T-cell (primary cell): ENCODE measurements around the gene MYO18B. TPM values are rescaled to one million over a fixed set of nuclear protein-coding genes. Genes with fewer than 3 reads are reported as not detected.
A peak's percentile ranks its signal among the peaks of the same experiment; 100 is the strongest.

Experiments
- ATAC-seq, 4 experiments: fragments of 200-7000 bp in 3 of 4; fragments of 150-1000 bp in 1 of 4; cut with Tn5 transposase; replicated peaks in 1 of 4; 1 replicate in 3 of 4; 2 replicates in 1 of 4; pipeline ENCODE4 v1.10.0; 2021; ENCODE audit warnings: moderate library complexity in 3 of 4, mild to moderate bottlenecking in 2 of 4, moderate number of reproducible peaks in 1 of 4
- CTCF ChIA-PET, 2 donors: fragments of 300-600 bp; sonication (Branson Sonifier 250); formaldehyde crosslinking; loops; one replicate each; lab custom pipeline; 2022; ENCODE audit warnings: antibody characterized with exemption in 2 of 2; lab: Charles Lee
- POLR2A ChIA-PET, 2 donors: fragments of 300-600 bp; sonication (Branson Sonifier 250); formaldehyde crosslinking; loops; one replicate each; lab custom pipeline; 2022; ENCODE audit warnings: antibody characterized with exemption in 2 of 2; lab: Charles Lee
- DNase-seq, 35 experiments: peaks; one replicate each; pipeline versions ENCODE4 v3.0.0 to v3.0.0-alpha.2; 2013 to 2023
- H3K27ac ChIP-seq: one replicate; pipeline ENCODE4 v1.5.1; 2013; ENCODE audit warnings: low read length
- H3K27me3 ChIP-seq, 2 experiments: replicated peaks in 1 of 2; 1 replicate in 1 of 2; 2 replicates in 1 of 2; pipeline versions ENCODE4 v1.6.1 to v1.7.0; 2013; ENCODE audit warnings: low read length in 1 of 2, mixed read lengths in 1 of 2; ENCODE audit not compliant: control insufficient read depth in 2 of 2, insufficient read depth in 2 of 2; ENCODE audit errors: extremely low read depth in 1 of 2
- H3K36me3 ChIP-seq, 2 donors: 1 replicate in 1 of 2; 2 replicates in 1 of 2; pipeline versions ENCODE4 v1.6.1 to v1.7.0; 2013; ENCODE audit warnings: low read length in 1 of 2; ENCODE audit not compliant: control insufficient read depth in 2 of 2, insufficient read depth in 1 of 2; ENCODE audit errors: extremely low read depth in 1 of 2
- H3K4me1 ChIP-seq, 2 experiments: 1 replicate in 1 of 2; 2 replicates in 1 of 2; pipeline versions ENCODE4 v1.6.1 to v1.7.0; 2013; ENCODE audit warnings: low read length in 2 of 2, mixed read lengths in 1 of 2; ENCODE audit not compliant: insufficient read depth in 2 of 2, control insufficient read depth in 1 of 2; ENCODE audit errors: extremely low read depth in 1 of 2
- H3K4me3 ChIP-seq, 2 donors: 1 replicate in 1 of 2; 2 replicates in 1 of 2; pipeline versions ENCODE4 v1.5.1 to v1.7.0; 2013; ENCODE audit warnings: mild to moderate bottlenecking in 2 of 2, low read length in 1 of 2, moderate library complexity in 1 of 2; ENCODE audit not compliant: control insufficient read depth in 1 of 2; ENCODE audit errors: extremely low read depth in 1 of 2
- H3K9me3 ChIP-seq: 2 replicates; pipeline ENCODE4 v1.7.0; 2013
- H3K27ac Mint-ChIP-seq, 2 donors: one replicate each; pipeline ENCODE4 v1.8.0; 2020 to 2021; ENCODE audit warnings: mild to moderate bottlenecking in 2 of 2, mixed read lengths in 2 of 2
- H3K27me3 Mint-ChIP-seq, 2 donors: one replicate each; pipeline ENCODE4 v1.8.0; 2021 to 2022; ENCODE audit warnings: mixed read lengths in 2 of 2
- H3K36me3 Mint-ChIP-seq: one replicate; pipeline ENCODE4 v1.8.0; 2021; ENCODE audit warnings: mixed read lengths
- H3K4me1 Mint-ChIP-seq, 3 donors: one replicate each; pipeline ENCODE4 v1.8.0; 2020 to 2022; ENCODE audit warnings: mixed read lengths in 3 of 3, mild to moderate bottlenecking in 1 of 3
- H3K4me3 Mint-ChIP-seq, 3 donors: one replicate each; pipeline ENCODE4 v1.8.0; 2020 to 2022; ENCODE audit warnings: mild to moderate bottlenecking in 3 of 3, mixed read lengths in 3 of 3, moderate library complexity in 3 of 3
- H3K9me3 Mint-ChIP-seq, 3 donors: one replicate each; pipeline ENCODE4 v1.8.0; 2020 to 2022; ENCODE audit warnings: mixed read lengths in 3 of 3
- WGBS: methylation state at CpG from one replicate; pipeline ENCODE4 v1.1.5; 2013; ENCODE audit warnings: missing lambda C conversion rate; ENCODE audit not compliant: insufficient coverage; 5-methylcytosine and 5-hydroxymethylcytosine counted together
- total RNA-seq, 35 experiments: library from RNA in 6 of 35; stranded (reverse) in 6 of 35; fragments of 120-200 nt in 1 of 35; gene quantifications; one replicate each; pipeline versions ENCODE4 v1.2.1 to v1.2.4 and lab custom pipeline; 2013 to 2026

MYO18B gene
- total RNA-seq, 5 donors from 2014 or later (not counting 1 experiment from before 2014, with no cell fraction given): 0.18 to 0.70 (median 0.26) TPM; not detected in 1

- H3K4me3 Mint-ChIP-seq: peak overlapping the region in 2 of 3 donors; percentile 2 to 70
- peak overlapping the region; percentile 50 to 84 for H3K27ac Mint-ChIP-seq
- Histone ChIP-seq H3K27me3 (peaks cover 0 to 5% of the 10 kb centered on the region in 2 experiments), H3K36me3 (no peaks in the 10 kb centered on the region), H3K4me3 (peak overlapping the region in 1 of 2 donors; percentile 29), H3K27ac (no peak overlapping the region), H3K9me3 (no peaks in the 10 kb centered on the region), H3K4me1 (peaks cover 2 to 13% of the 10 kb centered on the region in 2 experiments)
- no CpG with 5 or more reads among the region's 9 CpGs for WGBS
- POLR2A ChIA-PET: no interaction called here
- H3K36me3 Mint-ChIP-seq: no peaks in the 10 kb centered on the region
- peak; percentile 79 to 94 (median 87) for ATAC-seq
- peaks cover 11 to 15% (median 14%) of the 10 kb centered on the region in 3 donors for H3K4me1 Mint-ChIP-seq
- CTCF ChIA-PET: no interaction called here
- no peaks in the 10 kb centered on the region for H3K27me3 Mint-ChIP-seq
- no peaks in the 10 kb centered on the region for H3K9me3 Mint-ChIP-seq
- DNase-seq: peak in 23 of 35 experiments; percentile 0 to 63 (median 25)
Measured at GRCh38 chr22:25736378-25737011, 5.5 kb upstream of the MYO18B start.

GRCh38 chr22:25739659-25740344 is 2.2 kb upstream of the MYO18B start:
- Histone ChIP-seq H3K4me1 (peaks cover 2 to 13% of the 10 kb centered on the region in 2 experiments), H3K27me3 (peaks cover 0 to 8% of the 10 kb centered on the region in 2 experiments), H3K27ac (no peak overlapping the region), H3K4me3 (no peak overlapping the region), H3K9me3 (no peaks in the 10 kb centered on the region), H3K36me3 (no peaks in the 10 kb centered on the region)
- Mint-ChIP-seq H3K4me1 (peaks cover 11 to 15% (median 14%) of the 10 kb centered on the region in 3 donors), H3K36me3 (no peaks in the 10 kb centered on the region), H3K27ac (no peak overlapping the region), H3K4me3 (no peak overlapping the region), H3K9me3 (no peaks in the 10 kb centered on the region), H3K27me3 (peaks cover 0 to 3% of the 10 kb centered on the region in 2 donors)
- CTCF ChIA-PET: no interaction called here
- WGBS: 87% methylated on average over 7 of the region's 11 CpGs
- no peak for ATAC-seq
- DNase-seq: no peak
- POLR2A ChIA-PET: interaction anchor here in 1 of 2 donors (0.7 kb wide), 1 partner anchor 26 kb away, joined by 3 read pairs; no protein-coding TSS in a partner anchor

GRCh38 chr22:25742918-25743708 is 1.1 kb downstream of the MYO18B start:
- Mint-ChIP-seq H3K9me3 (no peaks in the 10 kb centered on the region), H3K4me1 (peaks cover 0 to 2% (median 0%) of the 10 kb centered on the region in 3 donors), H3K36me3 (no peaks in the 10 kb centered on the region), H3K4me3 (no peak overlapping the region), H3K27me3 (peaks cover 0 to 3% of the 10 kb centered on the region in 2 donors), H3K27ac (no peak overlapping the region)
- Histone ChIP-seq H3K4me3 (no peak overlapping the region), H3K9me3 (no peaks in the 10 kb centered on the region), H3K36me3 (no peaks in the 10 kb centered on the region), H3K27ac (no peak overlapping the region), H3K27me3 (peaks cover 0 to 4% of the 10 kb centered on the region in 2 experiments), H3K4me1 (no peaks in the 10 kb centered on the region)
- DNase-seq (no peak), ATAC-seq (no peak)
- WGBS: 78% methylated on average over 5 of the region's 6 CpGs
- ChIA-PET POLR2A (no interaction called here), CTCF (no interaction called here)

- Histone ChIP-seq H3K4me1 (no peaks in the 10 kb centered on the region), H3K36me3 (no peaks in the 10 kb centered on the region), H3K4me3 (no peak overlapping the region), H3K9me3 (no peaks in the 10 kb centered on the region), H3K27ac (no peak overlapping the region), H3K27me3 (peaks cover 0 to 4% of the 10 kb centered on the region in 2 experiments)
- Mint-ChIP-seq H3K9me3 (no peaks in the 10 kb centered on the region), H3K4me3 (no peak overlapping the region), H3K36me3 (no peaks in the 10 kb centered on the region), H3K4me1 (no peaks in the 10 kb centered on the region), H3K27ac (no peak overlapping the region), H3K27me3 (peaks cover 0 to 3% of the 10 kb centered on the region in 2 donors)
- ChIA-PET POLR2A (no interaction called here), CTCF (no interaction called here)
- no peak for DNase-seq
- no peak for ATAC-seq
- 75% methylated on average over 2 of the region's 4 CpGs for WGBS
Measured at GRCh38 chr22:25744694-25745093, 2.7 kb downstream of the MYO18B start.

GRCh38 chr22:25745341-25746011 is 3.5 kb downstream of the MYO18B start:
- no peak overlapping the region for H3K4me3 Mint-ChIP-seq
- no peaks in the 10 kb centered on the region for H3K36me3 ChIP-seq

GRCh38 chr22:25746012-25746373 is 4.0 kb downstream of the MYO18B start:
- CTCF ChIA-PET: no interaction called here
- H3K27me3 Mint-ChIP-seq: peaks cover 0 to 3% of the 10 kb centered on the region in 2 donors
- H3K27ac Mint-ChIP-seq: no peak overlapping the region
- WGBS: no CpG with 5 or more reads among the region's 1 CpG
- DNase-seq (no peak), ATAC-seq (peak in 1 of 4 experiments; percentile 56)
- H3K4me1 ChIP-seq: no peaks in the 10 kb centered on the region
- POLR2A ChIA-PET: no interaction called here
- no peak overlapping the region for H3K4me3 Mint-ChIP-seq
- H3K4me3 ChIP-seq: no peak overlapping the region
- H3K27me3 ChIP-seq: peaks cover 0 to 4% of the 10 kb centered on the region in 2 experiments
- no peaks in the 10 kb centered on the region for H3K36me3 ChIP-seq
- no peaks in the 10 kb centered on the region for H3K9me3 Mint-ChIP-seq
- H3K4me1 Mint-ChIP-seq: peaks cover 0 to 2% (median 0%) of the 10 kb centered on the region in 3 donors
- H3K27ac ChIP-seq: no peak overlapping the region
- no peaks in the 10 kb centered on the region for H3K36me3 Mint-ChIP-seq
- H3K9me3 ChIP-seq: no peaks in the 10 kb centered on the region

More at GRCh38 chr22:25745341-25746011, 3.5 kb downstream of the MYO18B start:
- no peaks in the 10 kb centered on the region for H3K36me3 Mint-ChIP-seq
- Histone ChIP-seq H3K27me3 (peaks cover 0 to 4% of the 10 kb centered on the region in 2 experiments), H3K27ac (no peak overlapping the region), H3K9me3 (no peaks in the 10 kb centered on the region), H3K4me3 (no peak overlapping the region), H3K4me1 (no peaks in the 10 kb centered on the region)
- 80% methylated on average over 3 of the region's 7 CpGs for WGBS
- DNase-seq (no peak), ATAC-seq (no peak)
- H3K27ac Mint-ChIP-seq: no peak overlapping the region
- POLR2A ChIA-PET: no interaction called here
- peaks cover 0 to 2% (median 0%) of the 10 kb centered on the region in 3 donors for H3K4me1 Mint-ChIP-seq
- CTCF ChIA-PET: no interaction called here
- H3K9me3 Mint-ChIP-seq: no peaks in the 10 kb centered on the region
- H3K27me3 Mint-ChIP-seq: peaks cover 0 to 3% of the 10 kb centered on the region in 2 donors
